Erythroblast (primary cell): Measurements from ENCODE around the gene DHX38.

Experiments
- GATA1 ChIP-seq: IDR thresholded peaks from 2 replicates; pipeline ENCODE4 v1.6.1; 2011; ENCODE audit warnings: low read depth, mild to moderate bottlenecking, control low read depth, low read length, moderate library complexity
- POLR2A ChIP-seq: IDR thresholded peaks from 2 replicates; pipeline ENCODE4 v1.6.1; 2011; ENCODE audit warnings: mild to moderate bottlenecking, low read length

DNA sequence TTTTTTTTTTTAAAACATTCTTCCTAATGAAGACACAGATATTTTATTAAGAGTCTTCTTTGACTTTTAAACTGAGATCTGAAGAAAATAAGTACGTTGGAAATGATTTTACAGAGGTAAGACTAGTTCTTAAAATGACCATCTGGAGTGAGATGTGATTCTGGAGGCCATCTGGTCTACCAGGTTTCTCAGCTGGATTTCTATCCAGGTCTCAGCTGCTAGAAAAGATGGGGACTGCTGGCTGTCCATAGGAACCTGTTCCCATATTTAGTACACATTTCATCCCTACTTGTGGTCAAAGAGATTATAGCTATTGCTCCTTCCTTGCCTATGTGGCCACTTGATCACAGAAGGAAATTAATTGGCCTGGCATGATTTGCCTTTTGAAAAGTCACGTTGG is 66.2 kb downstream of the DHX38 start:
- no peak for TF ChIP-seq POLR2A
- TF ChIP-seq GATA1 = no peak
